ENCODE measurements around the gene GRAP2. TPM values are rescaled to one million over a fixed set of nuclear protein-coding genes. Genes with fewer than 3 reads are reported as not detected.

Gene GRAP2
- polyA plus RNA-seq, 1 donor (not counting 4 experiments of a cell fraction or from before 2014, with no cell fraction given): not detected

DNA sequence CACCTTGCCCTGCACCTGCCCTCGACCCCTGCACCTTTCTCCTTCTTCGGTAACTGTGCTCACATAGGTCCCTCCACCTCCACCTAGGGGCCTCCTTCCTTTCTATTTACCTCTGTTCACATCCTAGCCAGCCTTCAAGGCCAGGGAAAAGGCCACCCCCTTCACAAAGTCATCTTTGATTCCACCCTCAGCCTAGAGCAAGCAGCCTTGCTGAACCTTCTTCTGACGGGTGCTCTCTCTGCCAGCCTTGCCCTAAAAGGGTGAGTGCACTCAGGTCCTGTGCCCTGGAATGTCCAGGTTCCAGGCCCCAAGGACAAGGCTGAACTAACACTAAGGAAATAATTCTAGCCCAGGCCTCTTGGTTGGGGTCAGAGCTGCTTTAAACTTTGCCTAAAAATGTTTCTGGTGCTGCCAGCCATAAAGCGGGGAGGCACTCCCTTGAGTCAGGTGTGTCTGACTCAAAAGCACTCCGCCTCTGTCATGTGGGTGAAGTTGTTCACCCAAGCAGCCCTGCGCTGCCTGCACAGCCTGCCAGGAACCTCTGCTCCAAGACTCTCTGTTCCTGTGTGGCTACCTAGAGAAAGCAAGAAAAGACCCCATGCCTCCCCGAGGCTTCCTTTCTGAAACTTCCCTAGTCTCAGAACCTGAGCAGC, 84.6 kb downstream of the GRAP2 start:
- H2AFZ ChIP-seq (ENCODE audit: control insufficient read depth, low read length): peak overlapping the region; percentile 57
- no peaks in the 10 kb centered on the region for H3K36me3 ChIP-seq (ENCODE audit: control insufficient read depth in 2 of 2, extremely low read depth in 1 of 2, insufficient read depth in 2 of 2, low read length in 2 of 2)
- no peaks in the 10 kb centered on the region for H3K9me3 ChIP-seq (ENCODE audit: control insufficient read depth, low read depth, low read length)
- H3K9me1 ChIP-seq (ENCODE audit: control insufficient read depth, extremely low read depth, insufficient read depth, low read length): no peaks in the 10 kb centered on the region
- H3K4me3 ChIP-seq (ENCODE audit: control insufficient read depth in 2 of 3, extremely low read depth in 1 of 3, insufficient read depth in 2 of 3, low read depth in 1 of 3, low read length in 3 of 3): peak overlapping the region in 1 of 3 experiments; percentile 52
- peak overlapping the region; percentile 76 for H3K4me2 ChIP-seq (ENCODE audit: control insufficient read depth, extremely low read depth, insufficient read depth, low read depth, low read length)
- TF ChIP-seq, protein P1, sequence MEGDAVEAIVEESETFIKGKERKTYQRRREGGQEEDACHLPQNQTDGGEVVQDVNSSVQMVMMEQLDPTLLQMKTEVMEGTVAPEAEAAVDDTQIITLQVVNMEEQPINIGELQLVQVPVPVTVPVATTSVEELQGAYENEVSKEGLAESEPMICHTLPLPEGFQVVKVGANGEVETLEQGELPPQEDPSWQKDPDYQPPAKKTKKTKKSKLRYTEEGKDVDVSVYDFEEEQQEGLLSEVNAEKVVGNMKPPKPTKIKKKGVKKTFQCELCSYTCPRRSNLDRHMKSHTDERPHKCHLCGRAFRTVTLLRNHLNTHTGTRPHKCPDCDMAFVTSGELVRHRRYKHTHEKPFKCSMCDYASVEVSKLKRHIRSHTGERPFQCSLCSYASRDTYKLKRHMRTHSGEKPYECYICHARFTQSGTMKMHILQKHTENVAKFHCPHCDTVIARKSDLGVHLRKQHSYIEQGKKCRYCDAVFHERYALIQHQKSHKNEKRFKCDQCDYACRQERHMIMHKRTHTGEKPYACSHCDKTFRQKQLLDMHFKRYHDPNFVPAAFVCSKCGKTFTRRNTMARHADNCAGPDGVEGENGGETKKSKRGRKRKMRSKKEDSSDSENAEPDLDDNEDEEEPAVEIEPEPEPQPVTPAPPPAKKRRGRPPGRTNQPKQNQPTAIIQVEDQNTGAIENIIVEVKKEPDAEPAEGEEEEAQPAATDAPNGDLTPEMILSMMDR (optimal IDR thresholded peaks at IDR 0.05 in 1 of 3, IDR thresholded peaks at IDR 0.05 in 1 of 3, conservative IDR thresholded peaks at IDR 0.05 in 1 of 3; ENCODE audit: extremely low read depth in 1 of 3, insufficient read depth in 2 of 3, low read length in 3 of 3): no peak
- TF ChIP-seq EZH2 (IDR thresholded peaks at IDR 0.05; ENCODE audit: low read length): no peak
- H3K79me2 ChIP-seq (ENCODE audit: control insufficient read depth, insufficient read depth, low read length): no peaks in the 10 kb centered on the region
- dilution Hi-C loops (cut with MboI; ENCODE audit: extremely low pct_ligation_motif_present, low sequenced_read_pairs): no loop called here
- H3K4me1 ChIP-seq (ENCODE audit: control insufficient read depth, extremely low read depth, insufficient read depth, low read length): peaks cover 31% of the 10 kb centered on the region
- H4K20me1 ChIP-seq (ENCODE audit: control insufficient read depth, extremely low read depth, insufficient read depth, low read length): no peaks in the 10 kb centered on the region
- FAIRE-seq (peak; percentile 73), DNase-seq (ENCODE audit: low read depth, low spot score) (no peak)
- peaks cover 6% of the 10 kb centered on the region for H3K27me3 ChIP-seq (ENCODE audit: control insufficient read depth, extremely low read depth, insufficient read depth, low read length)
- H3K9ac ChIP-seq (ENCODE audit: control insufficient read depth, extremely low read depth, insufficient read depth, low read length): peak overlapping the region; percentile 52
- H3K27ac ChIP-seq (ENCODE audit: control insufficient read depth, insufficient read depth, low read length): peak overlapping the region; percentile 67

- peak overlapping the region; percentile 25 for H3K4me2 ChIP-seq (ENCODE audit: control insufficient read depth, extremely low read depth, insufficient read depth, low read depth, low read length)
- H3K27ac ChIP-seq (ENCODE audit: control insufficient read depth, insufficient read depth, low read length): no peak overlapping the region
- no peaks in the 10 kb centered on the region for H3K9me3 ChIP-seq (ENCODE audit: control insufficient read depth, low read depth, low read length)
- H3K27me3 ChIP-seq (ENCODE audit: control insufficient read depth, extremely low read depth, insufficient read depth, low read length): peaks cover 4% of the 10 kb centered on the region
- no peaks in the 10 kb centered on the region for H4K20me1 ChIP-seq (ENCODE audit: control insufficient read depth, extremely low read depth, insufficient read depth, low read length)
- peaks cover 31% of the 10 kb centered on the region for H3K4me1 ChIP-seq (ENCODE audit: control insufficient read depth, extremely low read depth, insufficient read depth, low read length)
- no peaks in the 10 kb centered on the region for H3K36me3 ChIP-seq (ENCODE audit: control insufficient read depth in 2 of 2, extremely low read depth in 1 of 2, insufficient read depth in 2 of 2, low read length in 2 of 2)
- no peak overlapping the region for H3K9ac ChIP-seq (ENCODE audit: control insufficient read depth, extremely low read depth, insufficient read depth, low read length)
- H2AFZ ChIP-seq (ENCODE audit: control insufficient read depth, low read length): no peak overlapping the region
- DNase-seq (ENCODE audit: low read depth, low spot score): no peak
- TF ChIP-seq, protein P1 (optimal IDR thresholded peaks at IDR 0.05 in 1 of 3, IDR thresholded peaks at IDR 0.05 in 1 of 3, conservative IDR thresholded peaks at IDR 0.05 in 1 of 3; ENCODE audit: extremely low read depth in 1 of 3, insufficient read depth in 2 of 3, low read length in 3 of 3): no peak
- TF ChIP-seq EZH2 (IDR thresholded peaks at IDR 0.05; ENCODE audit: low read length): no peak
- peak overlapping the region in 1 of 3 experiments; percentile 11 for H3K4me3 ChIP-seq (ENCODE audit: control insufficient read depth in 2 of 3, extremely low read depth in 1 of 3, insufficient read depth in 2 of 3, low read depth in 1 of 3, low read length in 3 of 3)
- FAIRE-seq: no peak
- H3K79me2 ChIP-seq (ENCODE audit: control insufficient read depth, insufficient read depth, low read length): no peaks in the 10 kb centered on the region
- dilution Hi-C loops (cut with MboI; ENCODE audit: extremely low pct_ligation_motif_present, low sequenced_read_pairs): no loop called here
- no peaks in the 10 kb centered on the region for H3K9me1 ChIP-seq (ENCODE audit: control insufficient read depth, extremely low read depth, insufficient read depth, low read length)
Measured at GRCh38 chr22:39988386-39989114, 87.7 kb downstream of the GRAP2 start.

Data from keratinocyte (primary cell).